ENCODE results near the gene PDE6B. TPM values are rescaled to one million over a fixed set of nuclear protein-coding genes. Genes with fewer than 3 reads are reported as not detected.

PDE6B gene
- polyA plus RNA-seq, 2 of the 4 experiments (the other 2 are of a cell fraction), result not detected

DNA sequence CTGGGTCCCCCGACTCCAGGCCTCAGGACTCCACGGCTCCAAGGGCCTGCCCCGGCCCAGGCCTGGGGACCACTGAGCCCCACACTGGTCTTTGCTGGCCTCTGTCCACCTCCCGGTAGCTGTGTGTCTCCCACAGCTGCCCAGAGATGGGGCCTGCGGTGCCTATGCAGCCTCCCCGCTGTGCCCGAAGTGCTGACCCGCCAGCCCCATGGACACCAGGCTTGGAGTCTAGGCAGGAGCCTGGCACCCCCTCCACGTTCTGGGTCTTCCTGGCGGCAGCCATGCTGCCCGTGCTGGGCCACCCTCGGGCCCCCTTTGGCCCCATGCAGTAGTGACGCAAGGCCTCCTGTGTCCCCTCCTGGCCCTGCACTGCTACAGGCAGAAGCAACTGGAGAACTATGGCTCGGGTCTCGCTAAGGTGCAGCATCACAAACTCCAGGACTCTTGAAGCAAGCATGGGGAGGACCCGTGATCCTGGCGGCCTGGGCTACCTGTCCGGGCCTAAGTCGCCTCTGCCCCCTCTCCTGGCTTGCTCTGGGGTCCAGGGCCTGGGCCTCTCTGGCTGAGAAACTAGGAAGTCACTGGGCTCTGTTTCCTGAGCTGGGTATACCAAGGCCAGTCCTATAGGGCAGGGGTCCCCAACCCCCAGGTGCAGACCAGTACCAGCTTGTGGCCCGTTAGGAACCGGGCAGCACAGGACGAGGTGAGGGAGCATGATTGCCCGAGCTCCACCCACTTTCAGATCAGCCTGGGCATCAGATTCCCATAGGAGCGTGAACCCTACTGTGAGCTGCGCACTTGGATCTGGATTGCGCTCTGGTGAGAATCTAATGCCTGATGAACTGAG is 49.9 kb downstream of the PDE6B start:
- WGBS (ENCODE audit: missing lambda C conversion rate), result 71% methylated on average over 8 of the region's 26 CpGs
- TF ChIP-seq FOSL2 (IDR thresholded peaks at IDR 0.05), result no peak
- TF ChIP-seq FOSL2 (CRISPR knock-in tag; IDR thresholded peaks at IDR 0.05), result no peak
- TF ChIP-seq JUNB (IDR thresholded peaks at IDR 0.05), result no peak
- TF ChIP-seq RAD21 (conservative IDR thresholded peaks at IDR 0.05 in 1 of 2, IDR thresholded peaks at IDR 0.05 in 1 of 2), result no peak
- TF ChIP-seq KDM5A (IDR thresholded peaks at IDR 0.05), result no peak
- no peak for TF ChIP-seq JUN (IDR thresholded peaks at IDR 0.05)
- TF ChIP-seq ZFP36 (IDR thresholded peaks at IDR 0.05; ENCODE audit: borderline replicate concordance, partially characterized antibody), result no peak
- TF ChIP-seq NR3C1 (IDR thresholded peaks at IDR 0.05), result no peak
- TF ChIP-seq, protein P1, sequence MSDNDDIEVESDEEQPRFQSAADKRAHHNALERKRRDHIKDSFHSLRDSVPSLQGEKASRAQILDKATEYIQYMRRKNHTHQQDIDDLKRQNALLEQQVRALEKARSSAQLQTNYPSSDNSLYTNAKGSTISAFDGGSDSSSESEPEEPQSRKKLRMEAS (IDR thresholded peaks at IDR 0.05), result no peak
- TF ChIP-seq, protein P2, sequence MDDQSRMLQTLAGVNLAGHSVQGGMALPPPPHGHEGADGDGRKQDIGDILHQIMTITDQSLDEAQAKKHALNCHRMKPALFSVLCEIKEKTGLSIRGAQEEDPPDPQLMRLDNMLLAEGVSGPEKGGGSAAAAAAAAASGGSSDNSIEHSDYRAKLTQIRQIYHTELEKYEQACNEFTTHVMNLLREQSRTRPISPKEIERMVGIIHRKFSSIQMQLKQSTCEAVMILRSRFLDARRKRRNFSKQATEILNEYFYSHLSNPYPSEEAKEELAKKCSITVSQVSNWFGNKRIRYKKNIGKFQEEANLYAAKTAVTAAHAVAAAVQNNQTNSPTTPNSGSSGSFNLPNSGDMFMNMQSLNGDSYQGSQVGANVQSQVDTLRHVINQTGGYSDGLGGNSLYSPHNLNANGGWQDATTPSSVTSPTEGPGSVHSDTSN (IDR thresholded peaks at IDR 0.05), result no peak
- no peak for TF ChIP-seq HOXB13 (CRISPR knock-in tag; IDR thresholded peaks at IDR 0.05; ENCODE audit: low read depth)
- no peak for TF ChIP-seq EHF (CRISPR knock-in tag; IDR thresholded peaks at IDR 0.05)
- no peak for TF ChIP-seq RNF2 (IDR thresholded peaks at IDR 0.05; ENCODE audit: borderline replicate concordance, low read depth)
- no peak for TF ChIP-seq HEYL (CRISPR knock-in tag; IDR thresholded peaks at IDR 0.05)
- no peak for TF ChIP-seq KDM1A (IDR thresholded peaks at IDR 0.05; ENCODE audit: low read depth)
- ATAC-seq (peak; percentile 20 to 57; a peak in 4 of 6 replicates), FAIRE-seq (no peak), DNase-seq (ENCODE audit: low read depth in 1 of 2, low spot score in 1 of 2) (no peak)
- peak overlapping the region; percentile 95 for H3K4me2 ChIP-seq
- CTCF ChIA-PET, result interaction anchor here (1.5 kb wide), 1 partner anchor 9 kb away, joined by 6 read pairs; no protein-coding TSS in a partner anchor
- POLR2A ChIA-PET, result no interaction called here
- no peaks in the 10 kb centered on the region for H3K9me3 ChIP-seq
- peaks cover 10% of the 10 kb centered on the region; the same call in 2 of the 3 replicates for H3K4me1 ChIP-seq
- H3K27ac ChIP-seq, result peak overlapping the region; percentile 97 to 99
- peak overlapping the region; percentile 96 for H3K4me3 ChIP-seq

DNA sequence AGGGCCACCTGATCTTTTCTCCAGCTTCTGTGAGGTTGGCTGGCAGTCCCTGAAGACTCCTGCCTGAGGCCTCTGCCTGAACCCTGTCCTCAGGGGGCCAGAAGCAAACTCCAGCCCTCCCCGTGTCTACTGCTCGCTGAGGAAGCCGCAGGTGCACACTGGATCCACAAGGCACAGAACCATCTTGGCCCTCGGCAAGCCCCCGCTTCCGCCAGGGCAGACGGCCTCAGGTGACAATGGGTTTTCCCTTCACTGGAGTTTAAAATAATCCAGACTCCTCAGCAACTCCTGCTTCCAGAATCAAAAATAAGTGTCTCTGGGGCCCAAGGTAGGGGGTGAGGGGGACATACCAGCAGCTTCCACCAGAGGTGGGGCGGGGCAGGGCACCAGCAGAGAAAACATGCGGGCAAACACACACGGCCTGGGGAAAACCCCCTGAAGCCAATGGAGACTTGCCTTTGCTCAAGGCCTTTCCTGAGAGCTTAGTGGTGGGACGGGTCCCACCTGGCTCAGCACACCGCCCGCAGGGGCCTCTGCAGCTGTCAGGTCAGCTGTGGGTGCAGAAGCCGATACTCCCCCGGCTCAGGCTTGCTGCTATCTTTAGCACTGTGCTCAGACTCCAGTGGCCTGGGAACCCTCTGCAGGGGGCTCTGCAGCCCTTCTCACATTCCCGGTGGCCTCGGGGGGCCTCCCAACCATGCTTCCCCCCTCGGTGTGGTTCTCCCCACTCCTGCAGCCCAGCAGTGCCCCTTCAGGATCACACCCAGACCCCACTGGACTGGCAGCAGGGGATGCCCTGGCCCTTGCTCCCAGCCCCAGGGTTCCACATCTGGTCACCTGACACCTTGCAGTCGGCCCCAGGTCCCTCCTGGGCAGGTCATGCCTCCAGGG is 50.9 kb downstream of the PDE6B start:
- CTCF ChIA-PET, result no interaction called here

More for the DNA sequence above, 50.9 kb downstream of the PDE6B start:
- ATAC-seq (no peak), FAIRE-seq (no peak), DNase-seq (ENCODE audit: low read depth in 1 of 2, low spot score in 1 of 2) (no peak)
- H3K9me3 ChIP-seq, result no peaks in the 10 kb centered on the region
- H3K4me1 ChIP-seq, result peaks cover 14% of the 10 kb centered on the region; the same call in 2 of the 3 replicates
- TF ChIP-seq JUN (IDR thresholded peaks at IDR 0.05) (no peak), HOXA7 (CRISPR knock-in tag; IDR thresholded peaks at IDR 0.05) (no peak), RCOR1 (IDR thresholded peaks at IDR 0.05; ENCODE audit: low read depth, low read length) (no peak), EHMT2 (IDR thresholded peaks at IDR 0.05; ENCODE audit: low read depth) (no peak), RAD21 (conservative IDR thresholded peaks at IDR 0.05 in 1 of 2, IDR thresholded peaks at IDR 0.05 in 1 of 2) (no peak), ATOH8 (CRISPR knock-in tag; IDR thresholded peaks at IDR 0.05; ENCODE audit: low read depth) (no peak), HEYL (CRISPR knock-in tag; IDR thresholded peaks at IDR 0.05) (no peak), EP300 (IDR thresholded peaks at IDR 0.05) (no peak)
- TF ChIP-seq, protein P1 (IDR thresholded peaks at IDR 0.05), result no peak
- no peak overlapping the region for H3K27ac ChIP-seq
- 51% methylated on average over 5 of the region's 19 CpGs for WGBS (ENCODE audit: missing lambda C conversion rate)
- POLR2A ChIA-PET, result no interaction called here
- peak overlapping the region; percentile 95; the same call in 2 of the 3 replicates for H3K4me2 ChIP-seq
- H3K4me3 ChIP-seq, result no peak overlapping the region
